B cell (primary cell): ENCODE results near the gene CNTN4. TPM values are rescaled to one million over a fixed set of nuclear protein-coding genes. Genes with fewer than 3 reads are reported as not detected.

Source experiments
- ATAC-seq: fragments of 200-7000 bp; cut with Tn5 transposase; one replicate; pipeline ENCODE4 v1.10.0; 2021; ENCODE audit warnings: low read depth, mild to moderate bottlenecking, moderate number of reproducible peaks, moderate library complexity
- CTCF ChIA-PET: fragments of 350-600 bp; sonication (Branson Sonifier 250); formaldehyde crosslinking; loops from one replicate; lab custom pipeline; 2021; ENCODE audit warnings: antibody characterized with exemption, inconsistent platforms; lab: Charles Lee
- POLR2A ChIA-PET: fragments of 350-600 bp; sonication (Branson Sonifier 250); formaldehyde crosslinking; loops from one replicate; lab custom pipeline; 2021; ENCODE audit warnings: antibody characterized with exemption; lab: Charles Lee
- DNase-seq: peaks from one replicate; pipeline ENCODE4 v3.0.0; 2013
- H2AFZ ChIP-seq: 2 replicates; pipeline ENCODE4 v1.6.1; 2012; ENCODE audit warnings: mild to moderate bottlenecking, low read depth, low read length; ENCODE audit not compliant: insufficient read depth, poor library complexity, severe bottlenecking
- H3K27ac ChIP-seq, 2 donors: 1 replicate in 1 of 2; 2 replicates in 1 of 2; pipeline ENCODE4 v1.5.1; 2012 to 2013; ENCODE audit warnings: low read length in 2 of 2, mild to moderate bottlenecking in 2 of 2, moderate library complexity in 1 of 2
- H3K27me3 ChIP-seq, 4 experiments: fragments of 200-600 bp in 1 of 4; sonication (generic) in 1 of 4; replicated peaks in 1 of 4; 1 replicate in 2 of 4; 2 replicates in 2 of 4; pipeline versions ENCODE4 v1.6.1 to v1.7.0; 2013 to 2016; ENCODE audit warnings: low read length in 3 of 4, mild to moderate bottlenecking in 2 of 4, mixed read lengths in 1 of 4, moderate library complexity in 1 of 4; ENCODE audit not compliant: insufficient read depth in 4 of 4, control insufficient read depth in 3 of 4; ENCODE audit errors: control extremely low read depth in 1 of 4
- H3K36me3 ChIP-seq, 2 experiments: replicated peaks in 1 of 2; 1 replicate in 1 of 2; 2 replicates in 1 of 2; pipeline versions ENCODE4 v1.6.1 to v1.7.1; 2013; ENCODE audit warnings: low read length in 1 of 2; ENCODE audit not compliant: insufficient read depth in 2 of 2, control insufficient read depth in 1 of 2; ENCODE audit errors: control extremely low read depth in 1 of 2, extremely low read depth in 1 of 2
- H3K4me1 ChIP-seq, 2 donors: fragments of 200-600 bp in 1 of 2; sonication (generic) in 1 of 2; 1 replicate in 1 of 2; 2 replicates in 1 of 2; pipeline versions ENCODE4 v1.5.1 to v1.6.1; 2013 to 2017; ENCODE audit warnings: low read length in 2 of 2; ENCODE audit not compliant: control insufficient read depth in 2 of 2, insufficient read depth in 2 of 2
- H3K4me2 ChIP-seq: replicated peaks from 2 replicates; pipeline ENCODE3; 2012; ENCODE audit warnings: mild to moderate bottlenecking, low read depth, low read length; ENCODE audit not compliant: poor library complexity, severe bottlenecking
- H3K4me3 ChIP-seq, 5 experiments: fragments of 200-600 bp in 1 of 5; sonication (generic) in 1 of 5; 1 replicate in 3 of 5; 2 replicates in 2 of 5; pipeline versions ENCODE4 v1.5.1 to v1.7.0; 2011 to 2016; ENCODE audit warnings: low read length in 4 of 5, mild to moderate bottlenecking in 4 of 5, low read depth in 2 of 5, control low read depth in 1 of 5, moderate library complexity in 1 of 5; ENCODE audit not compliant: insufficient read depth in 1 of 5; ENCODE audit errors: control extremely low read depth in 1 of 5, extremely low read depth in 1 of 5
- H3K79me2 ChIP-seq: fragments of 200-600 bp; sonication (generic); one replicate; pipeline ENCODE4 v1.6.0; 2016; ENCODE audit warnings: low read length; ENCODE audit not compliant: control insufficient read depth, insufficient read depth
- H3K9ac ChIP-seq: fragments of 200-600 bp; sonication (generic); 2 replicates; pipeline ENCODE4 v1.6.1; 2017; ENCODE audit warnings: mild to moderate bottlenecking, low read length, moderate library complexity
- H3K9me3 ChIP-seq, 3 donors: one replicate each; pipeline versions ENCODE4 v1.6.1 to v1.7.1; 2013; ENCODE audit warnings: low read length in 2 of 3; ENCODE audit not compliant: control insufficient read depth in 2 of 3, insufficient read depth in 1 of 3; ENCODE audit errors: control extremely low read depth in 1 of 3
- H4K20me1 ChIP-seq: 2 replicates; pipeline ENCODE4 v1.6.0; 2012; ENCODE audit warnings: mild to moderate bottlenecking, low read length; ENCODE audit not compliant: insufficient read depth, control insufficient read depth, poor library complexity, severe bottlenecking
- H3K27ac Mint-ChIP-seq: one replicate; pipeline ENCODE4 v1.8.0; 2021; ENCODE audit warnings: mixed read lengths
- H3K27me3 Mint-ChIP-seq: one replicate; pipeline ENCODE4 v1.8.0; 2021; ENCODE audit warnings: mixed read lengths
- H3K4me1 Mint-ChIP-seq: one replicate; pipeline ENCODE4 v1.8.0; 2021; ENCODE audit warnings: mixed read lengths
- H3K4me3 Mint-ChIP-seq: one replicate; pipeline ENCODE4 v1.8.0; 2021; ENCODE audit warnings: mixed read lengths
- H3K9me3 Mint-ChIP-seq: one replicate; pipeline ENCODE4 v1.8.0; 2022; ENCODE audit warnings: mixed read lengths; ENCODE audit not compliant: insufficient read depth
- EZH2 ChIP-seq: IDR thresholded peaks from 2 replicates; pipeline ENCODE4 v1.6.1; 2012; ENCODE audit warnings: borderline replicate concordance, low read depth, mild to moderate bottlenecking, moderate library complexity, low read length; ENCODE audit not compliant: insufficient read depth, poor library complexity, severe bottlenecking
- WGBS: methylation state at CpG from one replicate; pipeline ENCODE4 v1.1.5; 2013; ENCODE audit warnings: missing lambda C conversion rate; ENCODE audit not compliant: insufficient coverage; 5-methylcytosine and 5-hydroxymethylcytosine counted together
- intact Hi-C: fragments of 100-400 bp; cut with micrococcal nuclease; formaldehyde crosslinking; loops from one replicate; pipeline ENCODE4 v1.10.0; 2022
- polyA plus RNA-seq: library from polyadenylated mRNA; depleted of rRNA; stranded (reverse); fragments of >200 nt; gene quantifications from 2 replicates; pipeline ENCODE4 v1.2.3, GENCODE V29; 2012
- total RNA-seq, 2 donors: library from RNA; stranded (reverse); fragments of 120-200 nt in 1 of 2; gene quantifications; 1 replicate in 1 of 2; 2 replicates in 1 of 2; pipeline versions ENCODE4 v1.2.3 to v1.2.4, GENCODE V29; 2013 to 2022
- TF ChIP-seq, protein P1 (sequence below): fragments of 200-600 bp; IDR thresholded peaks from one replicate; pipeline ENCODE4 v1.8.0; 2022; ENCODE audit warnings: antibody characterized with exemption, mild to moderate bottlenecking

The CNTN4 gene
- total and polyA plus RNA-seq, 2 donors (not counting 1 experiment from before 2014, with no cell fraction given), result 0.05 TPM; not detected in 1

DNA sequence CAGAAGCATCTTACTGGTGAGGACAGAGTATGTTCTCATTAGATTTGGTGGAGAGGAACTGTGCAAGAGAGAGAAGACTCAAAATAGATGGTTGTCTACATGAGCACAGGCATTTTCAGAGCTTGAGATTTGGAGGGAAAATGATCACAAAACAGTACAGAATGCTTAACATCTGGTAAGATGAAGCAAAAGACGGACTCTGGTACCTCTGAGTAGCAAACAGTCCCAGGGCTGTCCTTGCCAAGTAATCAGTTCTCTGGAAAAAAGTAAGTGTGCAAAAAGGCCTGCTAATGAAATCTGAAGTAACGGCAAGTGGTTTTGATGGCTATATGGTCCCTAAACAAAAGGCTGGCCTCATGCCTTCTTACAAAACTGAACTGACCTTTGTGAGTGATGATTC, 414.2 kb downstream of the CNTN4 start:
- H3K36me3 ChIP-seq, result no peaks in the 10 kb centered on the region
- POLR2A ChIA-PET, result no interaction called here
- Mint-ChIP-seq H3K4me3 (no peak overlapping the region), H3K4me1 (no peaks in the 10 kb centered on the region), H3K9me3 (no peaks in the 10 kb centered on the region), H3K27ac (no peak overlapping the region), H3K27me3 (no peaks in the 10 kb centered on the region)
- no peak overlapping the region for H3K4me3 ChIP-seq
- TF ChIP-seq, protein P1, sequence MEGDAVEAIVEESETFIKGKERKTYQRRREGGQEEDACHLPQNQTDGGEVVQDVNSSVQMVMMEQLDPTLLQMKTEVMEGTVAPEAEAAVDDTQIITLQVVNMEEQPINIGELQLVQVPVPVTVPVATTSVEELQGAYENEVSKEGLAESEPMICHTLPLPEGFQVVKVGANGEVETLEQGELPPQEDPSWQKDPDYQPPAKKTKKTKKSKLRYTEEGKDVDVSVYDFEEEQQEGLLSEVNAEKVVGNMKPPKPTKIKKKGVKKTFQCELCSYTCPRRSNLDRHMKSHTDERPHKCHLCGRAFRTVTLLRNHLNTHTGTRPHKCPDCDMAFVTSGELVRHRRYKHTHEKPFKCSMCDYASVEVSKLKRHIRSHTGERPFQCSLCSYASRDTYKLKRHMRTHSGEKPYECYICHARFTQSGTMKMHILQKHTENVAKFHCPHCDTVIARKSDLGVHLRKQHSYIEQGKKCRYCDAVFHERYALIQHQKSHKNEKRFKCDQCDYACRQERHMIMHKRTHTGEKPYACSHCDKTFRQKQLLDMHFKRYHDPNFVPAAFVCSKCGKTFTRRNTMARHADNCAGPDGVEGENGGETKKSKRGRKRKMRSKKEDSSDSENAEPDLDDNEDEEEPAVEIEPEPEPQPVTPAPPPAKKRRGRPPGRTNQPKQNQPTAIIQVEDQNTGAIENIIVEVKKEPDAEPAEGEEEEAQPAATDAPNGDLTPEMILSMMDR, result no peak
- no peak for TF ChIP-seq EZH2
- intact Hi-C loops, result no loop called here
- H3K79me2 ChIP-seq, result no peaks in the 10 kb centered on the region
- no peaks in the 10 kb centered on the region for H4K20me1 ChIP-seq
- H3K27ac ChIP-seq, result no peak overlapping the region
- no peak overlapping the region for H3K9ac ChIP-seq
- DNase-seq (no peak), ATAC-seq (no peak)
- H3K4me2 ChIP-seq, result no peak overlapping the region
- no peaks in the 10 kb centered on the region for H3K27me3 ChIP-seq
- H3K9me3 ChIP-seq, result no peaks in the 10 kb centered on the region
- CTCF ChIA-PET, result no interaction called here
- 77% methylated on average over 1 of the region's 2 CpGs for WGBS
- H2AFZ ChIP-seq, result no peak overlapping the region
- H3K4me1 ChIP-seq, result no peaks in the 10 kb centered on the region

- Histone ChIP-seq H3K4me2 (no peak overlapping the region), H3K79me2 (no peaks in the 10 kb centered on the region), H3K4me1 (no peaks in the 10 kb centered on the region), H4K20me1 (no peaks in the 10 kb centered on the region), H3K27me3 (no peaks in the 10 kb centered on the region), H3K27ac (no peak overlapping the region), H3K9ac (no peak overlapping the region), H3K4me3 (no peak overlapping the region), H2AFZ (no peak overlapping the region), H3K9me3 (no peaks in the 10 kb centered on the region), H3K36me3 (no peaks in the 10 kb centered on the region)
- TF ChIP-seq EZH2, result no peak
- TF ChIP-seq, protein P1, result no peak
- Mint-ChIP-seq H3K4me3 (no peak overlapping the region), H3K27ac (no peak overlapping the region), H3K9me3 (no peaks in the 10 kb centered on the region), H3K4me1 (no peaks in the 10 kb centered on the region), H3K27me3 (no peaks in the 10 kb centered on the region)
- CTCF ChIA-PET, result no interaction called here
- DNase-seq (no peak), ATAC-seq (no peak)
- intact Hi-C loops, result no loop called here
- POLR2A ChIA-PET, result no interaction called here
- 79% methylated on average over 4 of the region's 4 CpGs for WGBS
These were observed 415.3 kb downstream of the CNTN4 start for GRCh38 chr3:2513986-2514385.
